ENCODE results near the gene EFNB3.

The EFNB3 gene

DNA sequence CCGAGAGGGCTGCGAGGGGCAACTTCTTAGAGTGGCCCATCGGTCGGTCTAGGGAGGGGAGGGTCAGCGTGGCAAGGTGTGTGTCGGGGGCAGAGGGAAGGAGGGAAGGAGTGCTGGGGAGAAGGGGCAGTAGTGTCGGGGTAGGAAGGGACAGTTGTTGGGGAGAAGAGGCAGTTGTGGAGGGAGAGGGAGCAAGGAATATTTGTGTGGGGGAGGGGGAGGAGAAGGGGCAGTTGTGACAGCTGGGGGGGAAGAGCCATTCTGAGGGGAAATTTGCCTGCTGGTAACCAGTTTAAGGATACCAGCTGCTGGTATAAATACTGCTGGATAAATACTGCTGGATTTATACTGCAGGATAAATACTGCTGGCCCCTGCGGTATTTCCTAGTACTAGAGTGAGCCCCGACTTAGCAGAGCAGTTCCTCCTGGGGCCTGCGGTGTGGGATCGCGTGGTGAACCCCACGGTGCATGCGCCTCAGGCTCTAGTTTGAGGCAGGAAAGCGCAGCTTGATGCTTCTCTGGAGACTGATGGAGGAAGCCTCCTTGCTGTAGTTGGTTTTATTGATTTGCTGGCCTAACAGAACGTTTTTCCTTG lies 12.9 kb downstream of the EFNB3 start:
- no peak for DNase-seq (ENCODE audit: low read depth in 2 of 2)

- DNase-seq (ENCODE audit: low read depth in 2 of 2) = no peak
Measured at GRCh38 chr17:7719661-7720060, 14.7 kb downstream of the EFNB3 start.

- DNase-seq (ENCODE audit: low read depth in 2 of 2) = no peak
Measured at GRCh38 chr17:7720125-7720524, 15.1 kb downstream of the EFNB3 start.

- no peak for DNase-seq (ENCODE audit: low read depth in 2 of 2)
Measured at GRCh38 chr17:7721612-7722011, 16.6 kb downstream of the EFNB3 start.

GRCh38 chr17:7727886-7728285 lies 22.9 kb downstream of the EFNB3 start:
- no peak for DNase-seq (ENCODE audit: low read depth in 2 of 2)

DNA sequence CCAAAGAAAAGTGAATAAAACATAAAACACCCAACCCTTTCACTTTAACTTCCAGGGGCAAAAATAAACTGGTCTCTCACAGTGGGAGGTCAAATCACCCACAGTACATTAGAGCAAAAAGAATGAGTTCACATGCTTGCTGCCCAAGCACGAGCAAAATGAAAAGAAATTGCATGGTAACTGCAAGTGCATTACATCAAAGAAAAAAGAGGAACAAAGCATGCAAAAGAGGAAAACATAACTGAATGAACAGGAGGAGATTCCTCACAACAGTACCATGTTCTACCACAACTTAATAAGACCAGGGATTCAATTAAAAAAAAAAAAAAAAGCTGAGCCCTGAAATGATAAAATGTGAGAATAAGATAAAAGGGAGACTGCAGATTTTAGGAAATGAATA lies 24.8 kb downstream of the EFNB3 start:
- DNase-seq (ENCODE audit: low read depth in 2 of 2) = no peak

DNA sequence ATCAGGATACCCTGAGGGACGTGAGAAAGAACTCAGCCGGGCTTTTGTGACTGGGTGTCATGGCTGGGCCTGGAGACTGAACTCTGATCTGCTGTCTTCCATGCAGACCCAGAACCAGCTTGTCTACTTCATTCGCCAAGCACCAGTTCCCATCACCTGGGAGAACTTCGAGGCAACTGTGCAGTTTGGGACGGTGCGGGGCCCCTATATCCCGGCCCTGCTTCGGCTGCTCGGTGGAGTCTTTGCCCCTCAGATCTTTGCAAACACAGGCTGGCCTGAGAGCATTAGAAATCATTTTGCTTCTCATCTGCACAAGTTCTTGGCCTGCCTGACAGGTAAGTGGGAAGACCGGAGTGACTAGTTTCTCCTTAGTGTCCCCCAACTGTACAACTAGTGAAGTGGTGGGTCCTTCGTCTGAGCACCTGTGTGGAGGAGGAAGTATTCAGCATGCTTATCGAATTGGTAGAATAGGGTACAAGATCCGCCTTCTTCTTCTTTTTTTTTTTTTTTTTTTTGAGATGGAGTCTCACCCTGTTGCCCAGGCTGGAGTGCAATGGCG lies 28.1 kb downstream of the EFNB3 start:
- no peak for DNase-seq (ENCODE audit: low read depth in 2 of 2)

DNA sequence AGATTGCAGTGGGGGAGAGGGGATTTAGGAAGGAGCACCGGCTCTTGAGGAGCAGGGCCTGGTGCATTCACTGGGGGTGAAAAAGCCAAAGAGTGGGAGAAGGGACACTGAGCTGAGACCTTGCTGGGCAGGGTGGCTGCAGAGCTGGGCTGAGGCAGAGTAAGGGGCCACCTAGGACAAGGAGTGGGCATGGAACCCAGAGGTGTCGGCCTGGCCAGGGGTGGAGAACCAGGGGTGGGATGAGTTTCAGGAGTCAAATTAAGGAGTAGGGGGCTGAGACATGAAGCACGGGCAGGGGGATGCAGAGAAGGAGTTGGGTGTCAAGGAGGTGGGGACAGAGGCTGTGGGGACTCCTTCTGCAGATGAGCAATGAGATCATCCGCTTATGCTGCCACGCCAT lies 32.6 kb downstream of the EFNB3 start:
- no peak for DNase-seq (ENCODE audit: low read depth in 2 of 2)

- DNase-seq (ENCODE audit: low read depth in 2 of 2) = no peak
Measured at GRCh38 chr17:7739746-7740145, 34.7 kb downstream of the EFNB3 start.

- no peak for DNase-seq (ENCODE audit: low read depth in 2 of 2)
Measured at GRCh38 chr17:7740481-7741001, 35.5 kb downstream of the EFNB3 start.

- DNase-seq (ENCODE audit: low read depth in 2 of 2) = no peak
Measured at GRCh38 chr17:7742729-7743128, 37.7 kb downstream of the EFNB3 start.

GRCh38 chr17:7744416-7744815 lies 39.4 kb downstream of the EFNB3 start:
- no peak for DNase-seq (ENCODE audit: low read depth in 2 of 2)

DNA sequence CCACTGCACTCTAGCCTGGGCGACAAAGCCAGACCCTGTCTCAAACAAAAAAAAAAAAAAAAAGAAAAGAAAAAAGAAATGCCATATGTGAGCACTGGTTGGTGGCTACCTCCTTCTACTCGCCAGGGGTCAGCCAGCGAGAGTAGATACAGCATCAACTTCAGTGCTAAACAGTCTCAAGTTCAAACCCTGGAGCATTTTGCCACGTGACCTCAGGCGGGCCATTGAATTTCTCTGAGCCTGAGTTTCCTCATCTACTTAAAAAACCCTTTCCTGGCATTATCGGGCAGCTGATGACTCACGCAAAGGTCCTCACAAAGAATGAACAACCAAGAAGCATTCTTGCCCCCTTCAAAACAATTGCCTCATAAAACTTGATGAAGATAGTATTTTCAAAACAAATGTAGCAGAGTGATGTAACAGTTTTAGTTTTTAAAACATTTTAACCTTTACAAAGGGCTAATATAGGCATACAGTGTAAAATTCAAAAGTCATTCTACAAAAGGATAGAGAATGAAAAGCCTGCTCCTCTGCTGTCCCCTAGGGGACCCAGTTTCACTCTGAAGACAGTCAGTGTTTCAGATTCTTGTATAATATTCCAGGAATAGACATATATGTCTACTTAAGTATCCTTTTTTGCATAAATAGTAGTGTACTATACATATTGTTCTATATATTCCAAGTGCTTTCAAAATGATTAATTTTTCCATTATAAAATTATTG lies 40.9 kb downstream of the EFNB3 start:
- DNase-seq (ENCODE audit: low read depth in 2 of 2) = no peak

GRCh38 chr17:7747635-7748071 lies 42.7 kb downstream of the EFNB3 start:
- no peak for DNase-seq (ENCODE audit: low read depth in 2 of 2)

DNA sequence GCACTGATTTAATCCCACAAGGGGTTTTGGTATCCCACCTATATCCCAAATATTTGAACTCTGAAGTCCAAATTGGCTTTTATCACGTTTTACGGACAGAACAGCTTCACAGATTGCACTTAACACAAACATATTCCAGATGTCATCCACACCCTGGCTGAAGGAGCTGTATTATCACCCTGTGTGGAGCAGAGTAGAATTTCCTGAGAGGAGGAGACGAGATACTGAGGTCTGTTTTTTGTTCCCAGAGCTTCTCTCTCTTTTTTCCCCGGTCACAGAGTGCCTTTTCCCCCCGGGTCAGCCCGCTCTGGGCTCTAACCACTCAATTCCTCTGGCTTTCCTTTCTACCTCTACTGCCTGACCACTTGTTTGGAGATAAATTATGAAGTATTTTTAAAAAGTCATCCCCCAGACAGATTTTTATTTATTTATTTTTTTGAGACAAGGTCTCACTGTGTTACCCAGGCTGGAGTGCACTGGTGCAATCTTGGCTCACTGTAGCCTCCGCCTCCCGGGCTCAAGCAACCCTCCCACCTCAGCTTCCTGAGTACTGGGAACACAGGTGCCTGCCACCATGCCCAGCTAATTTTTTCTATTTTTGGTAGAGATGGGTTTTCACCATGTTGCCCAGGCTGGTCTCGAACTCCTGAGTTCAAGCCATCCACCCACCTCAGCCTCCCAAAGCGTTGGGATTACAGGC lies 43.2 kb downstream of the EFNB3 start:
- no peak for DNase-seq (ENCODE audit: low read depth in 2 of 2)

DNA sequence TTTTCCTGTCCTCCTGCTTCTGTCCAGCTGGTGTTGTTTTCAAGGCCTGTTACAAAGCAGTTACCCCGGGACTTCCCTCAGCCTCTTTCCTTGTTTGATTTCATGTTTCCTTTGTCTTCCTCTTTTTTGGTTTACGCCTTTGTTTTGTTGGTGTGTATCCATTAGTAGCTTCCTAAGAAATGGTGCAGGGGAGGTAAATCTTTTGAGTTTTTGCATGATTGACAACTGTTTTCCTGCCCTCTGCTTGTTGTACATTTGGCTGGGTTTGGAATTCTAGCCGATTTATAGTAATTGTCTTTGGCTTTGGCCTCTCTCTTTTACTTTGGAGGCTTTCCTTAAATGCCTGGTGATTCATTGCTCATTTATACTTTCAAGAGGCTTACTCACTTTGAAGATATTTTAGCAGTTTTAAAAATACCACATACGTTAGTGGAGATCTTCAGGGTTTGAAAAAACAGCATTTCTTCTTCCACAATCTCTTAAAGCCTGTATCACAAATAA lies 45.4 kb downstream of the EFNB3 start:
- no peak for DNase-seq (ENCODE audit: low read depth in 2 of 2)

DNA sequence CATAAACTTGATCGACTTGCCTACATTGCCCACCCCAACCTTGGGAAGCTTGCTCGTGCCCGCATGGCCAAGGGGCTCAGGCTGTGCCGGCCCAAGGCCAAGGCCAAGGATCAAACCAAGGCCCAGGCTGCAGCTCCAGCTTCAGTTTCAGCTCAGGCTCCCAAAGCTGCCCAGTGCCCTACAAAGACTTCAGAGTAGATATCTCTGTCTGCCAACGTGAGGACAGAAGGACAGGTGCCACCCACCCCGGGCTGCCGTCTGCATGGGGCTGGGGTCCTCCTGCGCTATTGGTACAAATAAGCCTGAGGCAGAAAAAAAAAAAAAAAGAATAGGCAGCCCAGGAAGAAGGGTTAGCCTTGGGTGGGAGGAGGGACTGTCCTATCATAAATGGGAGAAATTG lies 49.7 kb downstream of the EFNB3 start:
- no peak for DNase-seq (ENCODE audit: low read depth in 2 of 2)

- no peak for DNase-seq (ENCODE audit: low read depth in 2 of 2)
Measured at GRCh38 chr17:7755095-7755890, 50.3 kb downstream of the EFNB3 start.

- DNase-seq (ENCODE audit: low read depth in 2 of 2) = no peak
Measured at GRCh38 chr17:7756968-7757367, 52.0 kb downstream of the EFNB3 start.
